Aorta (tissue), 5 donors: ENCODE measurements around the gene ARHGEF1. TPM values are rescaled to one million over a fixed set of nuclear protein-coding genes. Genes with fewer than 3 reads are reported as not detected.

Experiments
- ATAC-seq: fragments of 200-7000 bp; cut with Tn5 transposase; one replicate; pipeline ENCODE4 v1.9.1; 2022; ENCODE audit warnings: moderate library complexity; ENCODE audit not compliant: low FRiP score
- DNase-seq, 2 donors: peaks; one replicate each; pipeline ENCODE4 v3.0.0-alpha.2; 2020
- H3K27ac ChIP-seq, 2 donors: one replicate each; pipeline ENCODE4 v1.5.1; 2013; ENCODE audit warnings: low read length in 2 of 2, mild to moderate bottlenecking in 2 of 2, moderate library complexity in 2 of 2, control low read depth in 1 of 2, inconsistent platforms in 1 of 2, low read depth in 1 of 2
- H3K27me3 ChIP-seq, 2 donors: one replicate each; pipeline ENCODE4 v1.6.1; 2013; ENCODE audit warnings: control low read depth in 1 of 2, low read length in 1 of 2, mild to moderate bottlenecking in 1 of 2, moderate library complexity in 1 of 2; ENCODE audit not compliant: insufficient read depth in 2 of 2, control insufficient read depth in 1 of 2
- H3K36me3 ChIP-seq, 2 donors: one replicate each; pipeline ENCODE4 v1.6.1; 2013; ENCODE audit warnings: control low read depth in 1 of 2, low read length in 1 of 2, mild to moderate bottlenecking in 1 of 2; ENCODE audit not compliant: insufficient read depth in 2 of 2, control insufficient read depth in 1 of 2
- H3K4me1 ChIP-seq, 2 donors: one replicate each; pipeline ENCODE4 v1.6.1; 2013; ENCODE audit warnings: low read length in 2 of 2, control low read depth in 1 of 2, mild to moderate bottlenecking in 1 of 2, moderate library complexity in 1 of 2; ENCODE audit not compliant: insufficient read depth in 2 of 2, control insufficient read depth in 1 of 2
- H3K4me3 ChIP-seq, 2 donors: one replicate each; pipeline ENCODE4 v1.5.1; 2013; ENCODE audit warnings: low read length in 2 of 2, control low read depth in 1 of 2, mild to moderate bottlenecking in 1 of 2
- H3K9me3 ChIP-seq: one replicate; pipeline ENCODE4 v1.6.1; 2013; ENCODE audit warnings: mild to moderate bottlenecking, low read length; ENCODE audit not compliant: control insufficient read depth
- WGBS, 2 donors: extraction: QIAGEN DNeasy Blood & Tissue Kit; methylation state at CpG; one replicate each; pipeline ENCODE4 v1.1.7; 2013; 5-methylcytosine and 5-hydroxymethylcytosine counted together
- intact Hi-C, 2 donors: fragments of 100-400 bp; cut with DNase I; formaldehyde crosslinking; loops; one replicate each; pipeline versions ENCODE4 v1.14.2 to v1.15.0; 2022
- polyA plus RNA-seq, 2 donors: library from polyadenylated mRNA; stranded (reverse); fragments of 200-250 nt; gene quantifications; one replicate each; pipeline ENCODE4 v1.2.3, GENCODE V29; 2013
- total RNA-seq, 2 donors: library from RNA; stranded (reverse); fragmentation: NEBNext Ultra II Directional; extraction: Animal tissue kit (Norgen Biotek cat#: 25700); gene quantifications; one replicate each; pipeline ENCODE4 v1.2.1, GENCODE V29; 2021
- donor health status: healthy with polysubstance abuse.
- donor health status: Bipolar disorder and iron deficiency.
- donor health status: DM: no; HTN: no; CAD: no.
- donor health status: DM: no; HTN: no; CAD: no.
- donor health status: DM: yes; HTN: yes; CAD: no.

The ARHGEF1 gene
- total and polyA plus RNA-seq, 4 donors, result 29.8 to 163 (median 116) TPM

- 88 to 89% methylated on average over 19 of the region's 19 CpGs for WGBS, 2 donors
- no peak for DNase-seq
Measured at GRCh38 chr19:41847351-41848105, 35.5 kb upstream of the ARHGEF1 start.

GRCh38 chr19:41848666-41849065 is 34.3 kb upstream of the ARHGEF1 start:
- no peaks in the 10 kb centered on the region for H3K36me3 ChIP-seq
- no peak for ATAC-seq
- H3K4me1 ChIP-seq, result no peaks in the 10 kb centered on the region
- DNase-seq, result no peak
- intact Hi-C loops, result no loop called here
- WGBS, 2 donors, result 81 to 82% methylated on average over 6 of the region's 6 CpGs
- H3K27ac ChIP-seq, result no peak overlapping the region
- H3K27me3 ChIP-seq, result no peaks in the 10 kb centered on the region
- H3K9me3 ChIP-seq, result no peaks in the 10 kb centered on the region
- no peak overlapping the region for H3K4me3 ChIP-seq

More at GRCh38 chr19:41847351-41848105, 35.5 kb upstream of the ARHGEF1 start:
- intact Hi-C loops, result no loop called here
- Histone ChIP-seq H3K27ac (no peak overlapping the region), H3K9me3 (no peaks in the 10 kb centered on the region), H3K36me3 (no peaks in the 10 kb centered on the region), H3K27me3 (no peaks in the 10 kb centered on the region), H3K4me1 (no peaks in the 10 kb centered on the region), H3K4me3 (no peak overlapping the region)
- no peak for ATAC-seq

GRCh38 chr19:41849067-41849466 is 33.9 kb upstream of the ARHGEF1 start:
- H3K27me3 ChIP-seq, result no peaks in the 10 kb centered on the region
- intact Hi-C loops, result no loop called here

DNA sequence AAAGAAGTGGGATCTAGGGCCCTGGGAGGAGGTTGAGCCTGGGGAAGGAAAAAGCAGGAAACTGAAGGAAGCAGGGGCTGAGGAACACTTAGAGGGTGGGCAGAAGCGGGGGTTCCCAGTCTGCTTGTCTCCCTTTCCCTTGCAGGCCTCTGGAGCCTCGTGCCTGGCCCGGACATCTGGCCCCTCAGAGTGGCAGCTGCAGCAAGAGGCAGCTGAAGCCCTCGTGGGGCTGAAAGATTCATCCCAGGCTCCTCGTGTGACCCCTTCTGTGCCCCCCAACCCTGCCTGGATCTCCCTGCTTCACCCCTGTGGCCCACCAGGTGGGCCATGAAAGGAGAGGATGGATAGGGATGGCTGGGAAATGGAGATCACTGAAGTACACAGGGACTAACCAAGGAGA is 32.6 kb upstream of the ARHGEF1 start:
- Histone ChIP-seq H3K27ac (no peak overlapping the region), H3K4me1 (no peaks in the 10 kb centered on the region), H3K9me3 (no peaks in the 10 kb centered on the region), H3K36me3 (no peaks in the 10 kb centered on the region), H3K4me3 (no peak overlapping the region), H3K27me3 (no peaks in the 10 kb centered on the region)
- peak in 1 of 2 donors; percentile 60 for DNase-seq
- intact Hi-C loops, result no loop called here
- WGBS, 2 donors, result 51 to 65% methylated on average over 5 of the region's 5 CpGs
- peak; percentile 22 for ATAC-seq

More at GRCh38 chr19:41849067-41849466, 33.9 kb upstream of the ARHGEF1 start:
- Histone ChIP-seq H3K36me3 (no peaks in the 10 kb centered on the region), H3K4me1 (no peaks in the 10 kb centered on the region), H3K4me3 (no peak overlapping the region), H3K27ac (no peak overlapping the region), H3K9me3 (no peaks in the 10 kb centered on the region)
- DNase-seq (no peak), ATAC-seq (no peak)
- WGBS, 2 donors, result 65 to 79% methylated on average over 2 of the region's 2 CpGs

- intact Hi-C loops, result no loop called here
- no peak overlapping the region for H3K4me3 ChIP-seq
Measured at GRCh38 chr19:41851456-41851855, 31.5 kb upstream of the ARHGEF1 start.

GRCh38 chr19:41853344-41853743 is 29.6 kb upstream of the ARHGEF1 start:
- Histone ChIP-seq H3K4me3 (no peak overlapping the region), H3K27ac (no peak overlapping the region), H3K27me3 (no peaks in the 10 kb centered on the region), H3K4me1 (no peaks in the 10 kb centered on the region), H3K36me3 (no peaks in the 10 kb centered on the region), H3K9me3 (no peaks in the 10 kb centered on the region)
- intact Hi-C loops, result no loop called here
- DNase-seq (no peak), ATAC-seq (no peak)
- 38 to 74% methylated on average over 2 of the region's 2 CpGs for WGBS, 2 donors

More at GRCh38 chr19:41851456-41851855, 31.5 kb upstream of the ARHGEF1 start:
- DNase-seq (peak in 1 of 2 donors; percentile 59), ATAC-seq (no peak)
- H3K4me1 ChIP-seq, result no peaks in the 10 kb centered on the region
- no peaks in the 10 kb centered on the region for H3K9me3 ChIP-seq
- 21 to 25% methylated on average over 4 of the region's 4 CpGs for whole genome bisulfite sequencing, 2 donors
- H3K27me3 ChIP-seq, result no peaks in the 10 kb centered on the region
- no peaks in the 10 kb centered on the region for H3K36me3 ChIP-seq
- H3K27ac ChIP-seq, result no peak overlapping the region

DNA sequence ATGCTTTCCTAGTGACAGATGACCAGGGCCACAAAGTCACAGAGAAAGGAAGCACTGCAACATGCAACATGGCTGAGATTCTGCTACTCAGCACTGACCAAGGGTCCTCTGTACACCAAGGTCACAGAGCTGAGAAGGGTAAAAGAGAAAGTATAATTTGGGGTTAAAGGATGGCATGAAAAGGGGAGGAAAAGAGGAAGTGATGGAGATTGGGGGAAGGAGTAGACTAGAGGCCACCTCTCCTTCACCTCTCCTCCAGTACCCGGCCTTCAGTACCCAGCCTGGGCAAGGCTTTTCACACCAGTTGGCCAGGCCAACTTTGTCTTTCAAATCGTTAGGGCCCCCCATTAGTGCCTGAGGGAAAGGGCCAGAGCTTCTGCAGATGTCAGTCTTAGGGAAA is 29.2 kb upstream of the ARHGEF1 start:
- DNase-seq (peak in 1 of 2 donors; percentile 2), ATAC-seq (no peak)
- H3K4me1 ChIP-seq, result no peaks in the 10 kb centered on the region
- H3K36me3 ChIP-seq, result no peaks in the 10 kb centered on the region
- no peaks in the 10 kb centered on the region for H3K9me3 ChIP-seq
- H3K27ac ChIP-seq, result no peak overlapping the region
- no peak overlapping the region for H3K4me3 ChIP-seq
- intact Hi-C loops, result no loop called here
- 54 to 57% methylated on average over 2 of the region's 2 CpGs for WGBS, 2 donors
- no peaks in the 10 kb centered on the region for H3K27me3 ChIP-seq

- Histone ChIP-seq H3K9me3 (no peaks in the 10 kb centered on the region), H3K27ac (peak overlapping the region in 1 of 2 donors; percentile 48), H3K27me3 (no peaks in the 10 kb centered on the region), H3K4me1 (peaks cover 0 to 6% of the 10 kb centered on the region in 2 donors), H3K4me3 (peak overlapping the region in 1 of 2 donors; percentile 24), H3K36me3 (peaks cover 0 to 4% of the 10 kb centered on the region in 2 donors)
- ATAC-seq (no peak), DNase-seq (no peak)
- WGBS, 2 donors, result 2% methylated on average over 8 of the region's 8 CpGs
- intact Hi-C loops, result loop anchor here in 1 of 2 donors (1.0 to 2.0 kb wide), 2 partner anchors 25 to 100 kb away; partner anchors contain the start of gene RABAC1
Measured at GRCh38 chr19:41859213-41859617, 23.8 kb upstream of the ARHGEF1 start.
